GM12878 (cell line): ENCODE results near the gene SLC24A3. TPM values are rescaled to one million over a fixed set of nuclear protein-coding genes. Genes with fewer than 3 reads are reported as not detected.

ENCODE experiments used
- ATAC-seq: fragments of 200-7000 bp; cut with Tn5 transposase; 3 replicates; pipeline ENCODE4 v1.9.1; 2020; ENCODE audit warnings: mild to moderate bottlenecking, moderate library complexity
- BruUV-seq: library from RNA; stranded (reverse); fragments of 400-500 nt; replicated peaks from 2 replicates; lab custom pipeline; 2021; lab: Mats Ljungman, UMichigan
- CTCF ChIA-PET: fragments of 300-600 bp; sonication (Branson Sonifier 250); formaldehyde crosslinking; extraction: SDS; loops from one replicate; lab custom pipeline; 2021; ENCODE audit warnings: inconsistent platforms; lab: Yijun Ruan, JAX
- POLR2A ChIA-PET: fragments of 350-600 bp; formaldehyde crosslinking; extraction: SDS; loops from one replicate; lab custom pipeline; 2021; ENCODE audit warnings: inconsistent platforms; lab: Charles Lee
- RAD21 ChIA-PET: fragments of 300-600 bp; sonication (Branson Sonifier 250); formaldehyde crosslinking; loops from one replicate; lab custom pipeline; 2023; ENCODE audit warnings: antibody characterized with exemption; ENCODE audit not compliant: unreplicated experiment; lab: Charles Lee
- SMC1A ChIA-PET: fragments of 300-600 bp; sonication (Branson Sonifier 250); formaldehyde crosslinking; loops from one replicate; lab custom pipeline; 2023; ENCODE audit not compliant: unreplicated experiment, uncharacterized antibody; lab: Charles Lee
- DNase-seq: peaks from one replicate; pipeline ENCODE4 v3.0.0-alpha.2; 2011; ENCODE audit warnings: low read depth, low spot score
- FAIRE-seq: peaks from 3 replicates; lab custom pipeline; 2011; peaks lifted over from hg19 to GRCh38; lab: Jason Lieb, UNC
- H2AFZ ChIP-seq: 2 replicates; pipeline ENCODE4 v1.6.0; 2011; ENCODE audit warnings: low read depth, low read length, control low read depth; ENCODE audit not compliant: control insufficient read depth
- H3K27ac ChIP-seq: 2 replicates; pipeline ENCODE4 v1.5.1; 2011; ENCODE audit warnings: control low read depth; ENCODE audit not compliant: control insufficient read depth, insufficient read depth
- H3K27me3 ChIP-seq, 2 experiments: replicated peaks in 1 of 2; 2 replicates each; pipeline versions ENCODE4 v1.6.0 to v1.6.1; 2011; ENCODE audit warnings: low read length in 1 of 2; ENCODE audit not compliant: control insufficient read depth in 2 of 2, insufficient read depth in 2 of 2
- H3K36me3 ChIP-seq, 2 experiments: 2 replicates each; pipeline ENCODE4 v1.5.1; 2011; ENCODE audit warnings: low read length in 1 of 2; ENCODE audit not compliant: control insufficient read depth in 2 of 2, insufficient read depth in 2 of 2
- H3K4me1 ChIP-seq: 2 replicates; pipeline ENCODE4 v1.6.1; 2011; ENCODE audit warnings: mild to moderate bottlenecking, low read length, moderate library complexity, mixed read lengths; ENCODE audit not compliant: control insufficient read depth, insufficient read depth
- H3K4me2 ChIP-seq: 2 replicates; pipeline ENCODE4 v1.6.0; 2011; ENCODE audit warnings: control low read depth; ENCODE audit not compliant: control insufficient read depth, insufficient read depth
- H3K4me3 ChIP-seq: fragments of 200-600 bp; sonication (generic); 2 replicates; pipeline ENCODE4 v1.5.1; 2016
- H3K79me2 ChIP-seq: 2 replicates; pipeline ENCODE4 v1.6.0; 2011; ENCODE audit warnings: low read length; ENCODE audit not compliant: control insufficient read depth, insufficient read depth
- H3K9ac ChIP-seq: 2 replicates; pipeline ENCODE4 v1.8.0; 2011; ENCODE audit warnings: low read length, control low read depth, mixed read lengths; ENCODE audit not compliant: control insufficient read depth, insufficient read depth
- H3K9me3 ChIP-seq: replicated peaks from 3 replicates; pipeline ENCODE4 v1.5.1; 2011; ENCODE audit warnings: mild to moderate bottlenecking, low read length; ENCODE audit not compliant: control insufficient read depth, insufficient read depth
- H4K20me1 ChIP-seq: 2 replicates; pipeline ENCODE4 v1.6.0; 2011; ENCODE audit not compliant: control insufficient read depth, insufficient read depth
- ASH2L ChIP-seq: fragments of 300-600, 200-600 bp; sonication (generic); IDR thresholded peaks from 2 replicates; pipeline ENCODE4 v1.6.1; 2017; ENCODE audit warnings: low read depth, mild to moderate bottlenecking, borderline replicate concordance
- CHD2 ChIP-seq: IDR thresholded peaks from 2 replicates; pipeline ENCODE4 v1.6.1; 2011; ENCODE audit warnings: low read depth, low read length, improper control_type of control experiment, borderline replicate concordance
- EED ChIP-seq: sonication (generic); IDR thresholded peaks from 2 replicates; pipeline ENCODE4 v1.6.1; 2016; ENCODE audit warnings: antibody characterized with exemption, low read depth
- IKZF1 ChIP-seq: fragments of 450-650 bp; conservative IDR thresholded peaks from 2 replicates; pipeline ENCODE4 v1.6.1; 2017; ENCODE audit warnings: antibody characterized with exemption, mild to moderate bottlenecking
- IKZF2 ChIP-seq, 2 experiments: fragments of 450-650 bp; IDR thresholded peaks; 2 replicates each; pipeline ENCODE4 v1.6.1; 2017; ENCODE audit warnings: mild to moderate bottlenecking in 2 of 2, moderate library complexity in 2 of 2
- JUNB ChIP-seq: IDR thresholded peaks from 2 replicates; pipeline ENCODE4 v1.6.1; 2016; ENCODE audit warnings: antibody characterized with exemption, mild to moderate bottlenecking
- NBN ChIP-seq: fragments of 450-650 bp; IDR thresholded peaks from 2 replicates; pipeline ENCODE4 v1.6.1; 2016
- NRF1 ChIP-seq: conservative IDR thresholded peaks from 2 replicates; pipeline ENCODE4 v1.6.1; 2011; ENCODE audit warnings: mild to moderate bottlenecking, low read depth, low read length, improper control_type of control experiment
- POLR2A ChIP-seq: IDR thresholded peaks from 2 replicates; pipeline ENCODE4 v1.6.1; 2011; ENCODE audit warnings: low read depth, mild to moderate bottlenecking, low read length
- SRF ChIP-seq, 2 experiments: IDR thresholded peaks; 2 replicates each; pipeline ENCODE4 v1.6.1; 2011; ENCODE audit warnings: low read depth in 2 of 2, low read length in 2 of 2, mild to moderate bottlenecking in 1 of 2, moderate library complexity in 1 of 2
- WRNIP1 ChIP-seq: IDR thresholded peaks from 2 replicates; pipeline ENCODE4 v1.6.1; 2011; ENCODE audit warnings: low read depth, low read length, improper control_type of control experiment, borderline replicate concordance
- ZZZ3 ChIP-seq: IDR thresholded peaks from 2 replicates; pipeline ENCODE4 v1.6.1; 2011; ENCODE audit warnings: low read depth; ENCODE audit not compliant: control insufficient read depth, insufficient read length
- WGBS: methylation state at CpG from one replicate; pipeline ENCODE4 v1.1.6; 2016; ENCODE audit warnings: low lambda C conversion rate; ENCODE audit not compliant: insufficient replicate concordance, insufficient coverage; ENCODE audit errors: missing lambda C conversion rate; 5-methylcytosine and 5-hydroxymethylcytosine counted together
- in situ Hi-C: fragments of 300-500 bp; cut with MboI; formaldehyde crosslinking; loops from 9 replicates; pipeline ENCODE4 v1.14.3; 2018; ENCODE audit warnings: mixed read lengths
- intact Hi-C: fragments of 100-400 bp; cut with micrococcal nuclease; formaldehyde crosslinking; loops from one replicate; pipeline ENCODE4 v1.14.2; 2022; ENCODE audit not compliant: unreplicated experiment
- polyA plus RNA-seq, 11 experiments: library from polyadenylated mRNA; depleted of rRNA in 4 of 11; unstranded in 6 of 11; stranded (reverse) in 5 of 11; fragments of >200 nt; fragmentation: Nextera tagmentation in 4 of 11; fragmentation: Illumina TruSeq in 1 of 11; extraction: Ambion mirVana in 4 of 11; extraction: Trizol in 1 of 11; gene quantifications; 1 replicate in 1 of 11; 2 replicates in 10 of 11; pipeline versions ENCODE4 v1.2.1 to v1.2.3, GENCODE V29; 2011 to 2016; ENCODE audit warnings: inconsistent platforms in 2 of 11, missing spikeins in 2 of 11, low read depth in 1 of 11
- total RNA-seq, 4 experiments: library from RNA; depleted of rRNA in 3 of 4; stranded (reverse); fragments of >200 nt in 3 of 4; fragmentation: Illumina TruSeq in 1 of 4; extraction: Trizol in 1 of 4; gene quantifications; 2 replicates each; pipeline versions ENCODE4 v1.2.1 to v1.2.3, GENCODE V29; 2013 to 2021
- TF ChIP-seq, protein P1 (sequence below): fragments of 450-650 bp; IDR thresholded peaks from 2 replicates; pipeline ENCODE4 v1.6.1; 2017; ENCODE audit warnings: borderline replicate concordance
- TF ChIP-seq, protein P2 (sequence below): fragments of 450-650 bp; IDR thresholded peaks from 2 replicates; pipeline ENCODE4 v1.6.1; 2017; ENCODE audit warnings: mild to moderate bottlenecking, low read depth, inconsistent platforms; ENCODE audit not compliant: poor library complexity, severe bottlenecking
- TF ChIP-seq, protein P3 (sequence below): fragments of 450-650 bp; conservative IDR thresholded peaks from 2 replicates; pipeline ENCODE4 v1.6.1; 2017; ENCODE audit warnings: mild to moderate bottlenecking, moderate library complexity

Gene SLC24A3
- total and polyA plus RNA-seq, 10 of the 15 experiments (the other 5 are each of a cell fraction or from before 2014, with no cell fraction given), result 0.04 TPM; not detected in 9

DNA sequence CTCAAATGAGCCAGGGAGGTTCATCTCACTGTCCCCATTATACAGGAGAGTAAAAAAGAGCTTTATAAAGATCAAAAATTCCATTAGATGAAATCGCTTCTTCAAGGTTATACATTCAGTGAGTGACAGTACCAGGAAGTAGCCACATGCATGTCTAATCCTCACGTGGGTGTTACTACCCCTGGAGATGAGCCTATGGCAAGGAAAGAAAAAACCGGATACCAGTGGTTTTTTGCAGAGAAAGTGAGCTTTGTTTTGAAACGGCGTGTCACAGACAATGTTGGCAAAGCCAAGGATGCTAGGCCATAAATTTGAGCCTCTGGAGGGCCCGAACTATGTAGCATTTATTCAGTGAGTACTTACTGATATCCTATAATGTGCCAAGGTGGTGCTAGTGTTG is 330.7 kb downstream of the SLC24A3 start (continued):
- TF ChIP-seq IKZF2 (IDR thresholded peaks at IDR 0.05) (no peak), NBN (no peak)

DNA sequence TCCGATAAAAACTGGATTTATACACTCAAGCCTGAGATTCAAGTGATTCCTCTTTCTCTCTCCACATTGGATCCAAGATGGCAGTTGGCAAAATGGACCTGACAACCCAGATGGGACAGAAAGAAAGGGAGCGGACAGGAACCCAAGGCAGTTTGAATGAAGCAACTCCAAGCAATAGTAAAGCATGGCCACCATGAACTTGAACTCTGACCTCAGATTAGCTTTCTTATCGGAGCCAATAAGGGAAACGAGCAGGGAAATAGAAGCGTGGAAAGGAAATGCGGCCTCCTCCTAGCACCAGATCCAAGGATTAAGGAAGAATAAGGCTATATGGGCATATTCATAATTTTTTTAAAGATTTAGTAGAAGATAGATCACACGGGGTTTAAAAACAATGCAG is 332.2 kb downstream of the SLC24A3 start:
- in situ Hi-C loops, result no loop called here
- no peak for DNase-seq
- Histone ChIP-seq H3K4me3 (no peak overlapping the region), H2AFZ (no peak overlapping the region), H3K4me1 (no peaks in the 10 kb centered on the region), H3K27me3 (no peaks in the 10 kb centered on the region; a peak in 1 of 4 replicates), H3K27ac (no peak overlapping the region), H3K79me2 (no peaks in the 10 kb centered on the region), H3K9me3 (no peaks in the 10 kb centered on the region), H3K36me3 (no peaks in the 10 kb centered on the region), H3K4me2 (no peak overlapping the region), H3K9ac (no peak overlapping the region), H4K20me1 (no peaks in the 10 kb centered on the region)
- 33% methylated on average over 7 of the region's 7 CpGs for WGBS
- TF ChIP-seq ZZZ3 (no peak), JUNB (no peak), CHD2 (no peak), NRF1 (no peak), ASH2L (no peak), EED (no peak), SRF (IDR thresholded peaks at IDR 0.05; ENCODE audit: low read depth in 2 of 2, low read length in 2 of 2) (no peak), POLR2A (no peak), IKZF1 (no peak), WRNIP1 (no peak)
- TF ChIP-seq, protein P1, sequence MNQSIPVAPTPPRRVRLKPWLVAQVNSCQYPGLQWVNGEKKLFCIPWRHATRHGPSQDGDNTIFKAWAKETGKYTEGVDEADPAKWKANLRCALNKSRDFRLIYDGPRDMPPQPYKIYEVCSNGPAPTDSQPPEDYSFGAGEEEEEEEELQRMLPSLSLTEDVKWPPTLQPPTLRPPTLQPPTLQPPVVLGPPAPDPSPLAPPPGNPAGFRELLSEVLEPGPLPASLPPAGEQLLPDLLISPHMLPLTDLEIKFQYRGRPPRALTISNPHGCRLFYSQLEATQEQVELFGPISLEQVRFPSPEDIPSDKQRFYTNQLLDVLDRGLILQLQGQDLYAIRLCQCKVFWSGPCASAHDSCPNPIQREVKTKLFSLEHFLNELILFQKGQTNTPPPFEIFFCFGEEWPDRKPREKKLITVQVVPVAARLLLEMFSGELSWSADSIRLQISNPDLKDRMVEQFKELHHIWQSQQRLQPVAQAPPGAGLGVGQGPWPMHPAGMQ, result no peak
- TF ChIP-seq, protein P2, sequence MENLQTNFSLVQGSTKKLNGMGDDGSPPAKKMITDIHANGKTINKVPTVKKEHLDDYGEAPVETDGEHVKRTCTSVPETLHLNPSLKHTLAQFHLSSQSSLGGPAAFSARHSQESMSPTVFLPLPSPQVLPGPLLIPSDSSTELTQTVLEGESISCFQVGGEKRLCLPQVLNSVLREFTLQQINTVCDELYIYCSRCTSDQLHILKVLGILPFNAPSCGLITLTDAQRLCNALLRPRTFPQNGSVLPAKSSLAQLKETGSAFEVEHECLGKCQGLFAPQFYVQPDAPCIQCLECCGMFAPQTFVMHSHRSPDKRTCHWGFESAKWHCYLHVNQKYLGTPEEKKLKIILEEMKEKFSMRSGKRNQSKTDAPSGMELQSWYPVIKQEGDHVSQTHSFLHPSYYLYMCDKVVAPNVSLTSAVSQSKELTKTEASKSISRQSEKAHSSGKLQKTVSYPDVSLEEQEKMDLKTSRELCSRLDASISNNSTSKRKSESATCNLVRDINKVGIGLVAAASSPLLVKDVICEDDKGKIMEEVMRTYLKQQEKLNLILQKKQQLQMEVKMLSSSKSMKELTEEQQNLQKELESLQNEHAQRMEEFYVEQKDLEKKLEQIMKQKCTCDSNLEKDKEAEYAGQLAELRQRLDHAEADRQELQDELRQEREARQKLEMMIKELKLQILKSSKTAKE, result no peak
- TF ChIP-seq, protein P3, sequence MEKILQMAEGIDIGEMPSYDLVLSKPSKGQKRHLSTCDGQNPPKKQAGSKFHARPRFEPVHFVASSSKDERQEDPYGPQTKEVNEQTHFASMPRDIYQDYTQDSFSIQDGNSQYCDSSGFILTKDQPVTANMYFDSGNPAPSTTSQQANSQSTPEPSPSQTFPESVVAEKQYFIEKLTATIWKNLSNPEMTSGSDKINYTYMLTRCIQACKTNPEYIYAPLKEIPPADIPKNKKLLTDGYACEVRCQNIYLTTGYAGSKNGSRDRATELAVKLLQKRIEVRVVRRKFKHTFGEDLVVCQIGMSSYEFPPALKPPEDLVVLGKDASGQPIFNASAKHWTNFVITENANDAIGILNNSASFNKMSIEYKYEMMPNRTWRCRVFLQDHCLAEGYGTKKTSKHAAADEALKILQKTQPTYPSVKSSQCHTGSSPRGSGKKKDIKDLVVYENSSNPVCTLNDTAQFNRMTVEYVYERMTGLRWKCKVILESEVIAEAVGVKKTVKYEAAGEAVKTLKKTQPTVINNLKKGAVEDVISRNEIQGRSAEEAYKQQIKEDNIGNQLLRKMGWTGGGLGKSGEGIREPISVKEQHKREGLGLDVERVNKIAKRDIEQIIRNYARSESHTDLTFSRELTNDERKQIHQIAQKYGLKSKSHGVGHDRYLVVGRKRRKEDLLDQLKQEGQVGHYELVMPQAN, result no peak
- POLR2A ChIA-PET, result no interaction called here
- CTCF ChIA-PET, result no interaction called here
- intact Hi-C loops, result no loop called here
- SMC1A ChIA-PET, result interaction anchor here (0.7 kb wide), 1 partner anchor 77 kb away, joined by 3 read pairs; no protein-coding TSS in a partner anchor
- BruUV-seq, result no TSS peak
- no peak for ATAC-seq
- RAD21 ChIA-PET, result no interaction called here
- no peak for FAIRE-seq
